Suprapubic skin (tissue), 4 donors: ENCODE data around the gene NFIB.

ENCODE experiments used
- CTCF ChIP-seq, 2 donors: fragments of 200-600 bp in 1 of 2; fragments of 450-650 bp in 1 of 2; sonication (generic) in 1 of 2; IDR thresholded peaks; one replicate each; pipeline ENCODE4 v1.5.1; 2016 to 2019; ENCODE audit warnings: antibody characterized with exemption in 2 of 2, mild to moderate bottlenecking in 1 of 2, moderate library complexity in 1 of 2
- EP300 ChIP-seq: sonication (generic); formaldehyde crosslinking; IDR thresholded peaks from one replicate; pipeline ENCODE4 v1.6.1; 2017; ENCODE audit warnings: antibody characterized with exemption
- POLR2A ChIP-seq, 2 donors: fragments of 450-650 bp; IDR thresholded peaks; one replicate each; pipeline ENCODE4 v1.6.1; 2017; ENCODE audit warnings: antibody characterized with exemption in 2 of 2, mild to moderate bottlenecking in 2 of 2, moderate library complexity in 2 of 2
- POLR2AphosphoS5 ChIP-seq, 3 donors: sonication (generic); formaldehyde crosslinking; IDR thresholded peaks; one replicate each; pipeline ENCODE4 v1.6.1; 2017; ENCODE audit warnings: antibody characterized with exemption in 3 of 3

GRCh38 chr9:14136047-14136635, 177.8 kb downstream of the NFIB start:
- TF ChIP-seq EP300 (no peak), CTCF (IDR thresholded peaks at IDR 0.05) (no peak), POLR2A (IDR thresholded peaks at IDR 0.05) (no peak), POLR2AphosphoS5 (IDR thresholded peaks at IDR 0.05) (no peak)
